MCF 10A (cell line): ENCODE data around the gene ABHD2. TPM values are rescaled to one million over a fixed set of nuclear protein-coding genes. Genes with fewer than 3 reads are reported as not detected.

Experiments used
- BruUV-seq: library from RNA; stranded (reverse); fragments of 400-500 nt; replicated peaks from 2 replicates; lab custom pipeline; 2021; lab: Mats Ljungman, UMichigan
- CTCF ChIA-PET: fragments of 300-600 bp; sonication (Branson Sonifier 250); formaldehyde crosslinking; extraction: SDS; loops from one replicate; lab custom pipeline; 2021; ENCODE audit warnings: antibody characterized with exemption, inconsistent platforms; lab: Yijun Ruan, JAX
- POLR2A ChIA-PET: fragments of 300-600, 350-650 bp; sonication (Branson Sonifier 250); formaldehyde crosslinking; extraction: SDS; loops from one replicate; lab custom pipeline; 2020; ENCODE audit warnings: antibody characterized with exemption, inconsistent platforms; lab: Yijun Ruan, JAX
- DNase-seq: peaks from one replicate; pipeline ENCODE4 v3.0.0-alpha.2; 2018; ENCODE audit not compliant: unreplicated experiment
- H3K27ac Mint-ChIP-seq: one replicate; pipeline ENCODE4 v1.8.0; 2022; ENCODE audit warnings: mild to moderate bottlenecking, low read depth, mixed read lengths; ENCODE audit not compliant: unreplicated experiment
- H3K27me3 Mint-ChIP-seq: one replicate; pipeline ENCODE4 v1.8.0; 2022; ENCODE audit warnings: mixed read lengths; ENCODE audit not compliant: insufficient read depth, unreplicated experiment
- H3K36me3 Mint-ChIP-seq: one replicate; pipeline ENCODE4 v1.8.0; 2022; ENCODE audit warnings: mild to moderate bottlenecking, moderate library complexity, mixed read lengths; ENCODE audit not compliant: insufficient read depth, unreplicated experiment
- H3K4me1 Mint-ChIP-seq: one replicate; pipeline ENCODE4 v1.8.0; 2022; ENCODE audit warnings: mixed read lengths; ENCODE audit not compliant: insufficient read depth, unreplicated experiment
- H3K4me3 Mint-ChIP-seq: one replicate; pipeline ENCODE4 v1.8.0; 2022; ENCODE audit warnings: mild to moderate bottlenecking, moderate library complexity, mixed read lengths; ENCODE audit not compliant: unreplicated experiment
- H3K9me3 Mint-ChIP-seq: one replicate; pipeline ENCODE4 v1.8.0; 2022; ENCODE audit warnings: mixed read lengths; ENCODE audit not compliant: unreplicated experiment
- CTCF ChIP-seq: fragments of 200-600 bp; IDR thresholded peaks from one replicate; pipeline ENCODE4 v1.8.0; 2022; ENCODE audit warnings: antibody characterized with exemption, mild to moderate bottlenecking; ENCODE audit not compliant: unreplicated experiment
- intact Hi-C: fragments of 100-400 bp; cut with micrococcal nuclease; formaldehyde crosslinking; loops from 2 replicates; pipeline ENCODE4 v1.14.1; 2022
- total RNA-seq: library from RNA; stranded (reverse); gene quantifications from 2 replicates; pipeline ENCODE4 v1.2.3, GENCODE V29; 2022

Gene ABHD2
- total RNA-seq, 1 experiment from 2014 or later: 47.7 TPM

- TF ChIP-seq CTCF: no peak
- Mint-ChIP-seq H3K27me3 (no peaks in the 10 kb centered on the region), H3K4me1 (peaks cover 20% of the 10 kb centered on the region), H3K27ac (no peak overlapping the region), H3K4me3 (no peak overlapping the region), H3K36me3 (peaks cover 3% of the 10 kb centered on the region), H3K9me3 (no peaks in the 10 kb centered on the region)
- POLR2A ChIA-PET: interaction anchor here (0.7 to 1.1 kb wide), 4 partner anchors 11 to 63 kb away, joined by 3 to 6 read pairs (median 4); no protein-coding TSS in a partner anchor
- intact Hi-C loops: no loop called here
- DNase-seq: no peak
- BruUV-seq: no TSS peak
- CTCF ChIA-PET: interaction anchor here (1.0 to 2.9 kb wide), 2 partner anchors 21 to 51 kb away, joined by 8 to 10 read pairs; no protein-coding TSS in a partner anchor
These were observed 20.6 kb downstream of the ABHD2 start for GRCh38 chr15:89108835-89109234.

DNA sequence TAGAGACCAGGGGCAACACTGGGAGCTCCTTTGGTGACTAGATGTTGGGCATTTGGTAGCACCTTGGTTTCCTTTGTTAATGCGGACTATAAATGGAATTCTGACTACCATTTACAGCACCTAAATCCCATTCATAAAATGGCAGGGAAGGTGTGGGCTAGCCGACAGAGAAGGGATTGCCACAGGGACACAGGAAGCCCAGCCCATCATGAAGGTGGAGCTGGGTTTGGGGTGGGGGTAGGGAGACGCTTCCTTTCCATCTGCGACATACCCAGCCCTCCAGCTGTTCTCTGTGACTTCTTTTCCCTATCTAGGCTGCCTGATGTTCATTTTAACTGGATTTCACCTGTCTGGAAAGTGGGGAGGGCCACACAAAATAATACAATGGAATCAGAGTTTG is 21.0 kb downstream of the ABHD2 start:
- H3K4me3 Mint-ChIP-seq: no peak overlapping the region
- no peak for TF ChIP-seq CTCF
- H3K27ac Mint-ChIP-seq: no peak overlapping the region
- no peak for DNase-seq
- intact Hi-C loops: no loop called here
- CTCF ChIA-PET: interaction anchor here (1.0 to 2.9 kb wide), 2 partner anchors 21 to 52 kb away, joined by 8 to 10 read pairs; no protein-coding TSS in a partner anchor
- POLR2A ChIA-PET: interaction anchor here (0.9 to 1.1 kb wide), 2 partner anchors 18 to 19 kb away, joined by 3 to 5 read pairs; no protein-coding TSS in a partner anchor
- H3K36me3 Mint-ChIP-seq: peaks cover 7% of the 10 kb centered on the region
- no peaks in the 10 kb centered on the region for H3K9me3 Mint-ChIP-seq
- H3K4me1 Mint-ChIP-seq: peaks cover 20% of the 10 kb centered on the region
- BruUV-seq: no TSS peak
- H3K27me3 Mint-ChIP-seq: no peaks in the 10 kb centered on the region

DNA sequence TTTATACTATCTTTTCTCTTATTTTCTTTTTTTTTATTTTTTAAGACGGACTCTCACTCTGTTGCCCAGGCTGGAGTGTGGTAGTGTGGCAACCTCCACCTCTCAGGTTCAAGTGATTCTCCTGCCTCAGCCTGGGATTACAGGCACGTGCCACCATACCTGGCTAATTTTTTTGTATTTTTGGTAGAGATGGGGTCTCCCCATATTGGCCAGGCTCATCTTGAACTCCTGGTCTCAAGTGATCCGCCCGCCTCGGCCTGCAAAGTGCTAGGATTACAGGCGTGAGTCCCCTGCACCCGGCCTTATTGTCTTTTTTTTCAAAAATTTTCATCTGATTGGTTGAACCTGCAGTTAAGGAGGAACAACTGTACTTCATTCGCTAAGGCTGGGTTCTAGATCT is 21.8 kb downstream of the ABHD2 start:
- Mint-ChIP-seq H3K9me3 (no peaks in the 10 kb centered on the region), H3K4me3 (no peak overlapping the region), H3K27ac (no peak overlapping the region), H3K4me1 (peaks cover 20% of the 10 kb centered on the region), H3K36me3 (peaks cover 15% of the 10 kb centered on the region), H3K27me3 (no peaks in the 10 kb centered on the region)
- POLR2A ChIA-PET: interaction anchor here (1.1 kb wide), 1 partner anchor 9 kb away, joined by 3 read pairs; no protein-coding TSS in a partner anchor
- TF ChIP-seq CTCF: no peak
- DNase-seq: no peak
- intact Hi-C loops: no loop called here
- no TSS peak for BruUV-seq
- CTCF ChIA-PET: interaction anchor here (0.6 to 1.0 kb wide), 3 partner anchors 20 to 53 kb away, joined by 3 to 8 read pairs (median 5); partner anchors contain the start of gene ABHD2

- Mint-ChIP-seq H3K27me3 (no peaks in the 10 kb centered on the region), H3K9me3 (no peaks in the 10 kb centered on the region), H3K36me3 (peaks cover 17% of the 10 kb centered on the region), H3K27ac (no peak overlapping the region), H3K4me1 (peaks cover 18% of the 10 kb centered on the region), H3K4me3 (no peak overlapping the region)
- no TSS peak for BruUV-seq
- DNase-seq: no peak
- CTCF ChIA-PET: interaction anchor here (1.7 to 1.8 kb wide), 2 partner anchors 15 to 21 kb away, joined by 4 read pairs; no protein-coding TSS in a partner anchor
- intact Hi-C loops: no loop called here
- no peak for TF ChIP-seq CTCF
- POLR2A ChIA-PET: interaction anchor here (0.8 to 2.9 kb wide), 4 partner anchors 9 to 21 kb away, joined by 3 to 42 read pairs (median 8); partner anchors contain the start of gene ABHD2
These were observed 23.1 kb downstream of the ABHD2 start for GRCh38 chr15:89111352-89111751.
